ENCODE measurements around the gene RAPGEF4. TPM values are rescaled to one million over a fixed set of nuclear protein-coding genes. Genes with fewer than 3 reads are reported as not detected.

RAPGEF4 gene
- total RNA-seq, 2 experiments from 2014 or later: 0.21 TPM; not detected in 1

DNA sequence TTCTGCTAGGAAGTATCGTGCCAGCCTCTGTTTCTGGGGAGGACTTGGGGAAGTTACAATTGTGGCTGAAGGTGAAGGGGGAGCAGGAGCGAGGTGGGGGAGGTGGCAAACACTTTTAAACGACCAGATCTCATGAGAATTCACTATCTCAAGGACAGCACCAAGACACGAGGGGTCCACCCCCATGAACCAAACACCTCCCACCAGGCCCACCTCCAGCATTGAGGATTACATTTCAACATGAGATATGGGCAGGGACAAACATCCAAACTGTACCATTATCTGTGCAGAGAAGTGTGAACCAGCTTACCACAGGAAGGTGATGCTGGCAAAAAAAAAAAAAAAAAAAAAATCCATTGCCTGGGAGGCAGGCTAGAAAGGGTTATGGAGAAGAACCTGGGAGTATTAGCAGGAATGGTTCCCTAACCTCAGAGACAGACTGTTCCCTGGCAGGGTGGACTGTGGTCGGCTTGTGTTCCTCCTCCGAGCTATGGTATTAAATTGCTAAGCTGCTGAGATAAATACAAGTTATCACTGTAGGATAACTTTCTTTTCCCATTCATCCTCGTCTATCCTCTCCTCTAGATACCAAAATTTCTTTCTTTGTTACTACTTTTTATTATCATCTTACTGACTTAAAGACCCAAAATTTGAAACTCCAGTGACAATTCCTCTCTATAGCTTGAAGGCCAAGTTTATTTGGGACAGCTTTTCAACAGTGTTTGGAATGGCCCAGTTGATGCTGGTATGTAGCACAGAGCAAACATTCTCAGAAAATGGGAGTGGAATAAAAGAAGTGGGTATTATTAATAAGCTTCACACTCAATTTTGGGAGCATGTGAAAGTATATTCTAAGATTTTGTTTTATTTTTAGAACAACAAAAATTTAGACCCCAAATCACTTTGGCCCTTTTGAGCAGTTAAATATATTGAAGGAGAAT, 266.3 kb downstream of the RAPGEF4 start:
- Mint-ChIP-seq H3K4me3 (no peak overlapping the region), H3K9me3 (ENCODE audit: low read depth) (no peaks in the 10 kb centered on the region), H3K27ac (no peak overlapping the region), H3K27me3 (peaks cover 56% of the 10 kb centered on the region), H3K4me1 (no peaks in the 10 kb centered on the region), H3K36me3 (no peaks in the 10 kb centered on the region)
- DNase-seq (no peak), ATAC-seq (no peak)
- CTCF ChIA-PET: interaction anchor here (1.5 kb wide), 1 partner anchor 29 kb away, joined by 4 read pairs; no protein-coding TSS in a partner anchor

DNA sequence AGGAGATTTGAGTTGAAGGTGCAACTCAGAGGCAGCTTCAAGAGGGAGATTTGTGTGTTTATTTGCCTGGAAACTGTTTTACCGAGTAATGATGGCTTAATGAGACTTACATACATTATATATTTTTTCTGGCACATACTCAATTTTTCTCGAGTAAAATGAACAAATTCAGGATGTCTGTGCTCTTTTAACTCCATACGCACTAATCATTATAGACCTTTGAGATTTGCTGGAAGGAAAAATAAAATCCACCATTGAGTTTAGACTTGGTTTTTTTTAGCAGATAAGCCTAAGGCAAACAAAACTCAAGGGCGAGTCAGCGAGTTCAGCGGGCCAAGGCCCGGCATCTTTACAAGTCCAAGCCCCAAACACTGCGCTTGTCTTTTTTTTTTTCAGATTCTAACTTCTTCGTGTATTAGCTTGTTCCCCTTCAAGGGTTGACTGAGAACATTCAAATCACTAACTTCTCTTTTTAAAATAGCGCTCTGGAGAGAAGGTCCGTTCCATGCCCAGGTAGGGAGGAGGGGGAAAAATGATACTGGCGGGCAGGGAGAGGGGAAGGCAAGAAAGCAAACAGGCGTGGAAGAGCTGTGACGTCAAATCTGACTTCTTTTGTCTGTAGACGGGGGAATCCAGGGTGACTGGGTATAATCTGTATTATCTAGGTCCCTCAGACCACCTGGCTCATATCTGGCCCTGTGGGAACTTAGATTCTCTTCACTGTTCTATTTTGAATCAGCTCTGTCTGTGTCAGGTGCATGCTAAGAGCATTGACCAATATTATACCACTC, 267.3 kb downstream of the RAPGEF4 start:
- no peak overlapping the region for H3K27ac Mint-ChIP-seq
- DNase-seq (no peak), ATAC-seq (no peak)
- H3K4me3 Mint-ChIP-seq: no peak overlapping the region
- H3K4me1 Mint-ChIP-seq: no peaks in the 10 kb centered on the region
- CTCF ChIA-PET: interaction anchor here (0.9 to 1.5 kb wide), 2 partner anchors 24 to 28 kb away, joined by 3 to 4 read pairs; no protein-coding TSS in a partner anchor
- no peaks in the 10 kb centered on the region for H3K9me3 Mint-ChIP-seq (ENCODE audit: low read depth)
- H3K27me3 Mint-ChIP-seq: peaks cover 55% of the 10 kb centered on the region
- H3K36me3 Mint-ChIP-seq: no peaks in the 10 kb centered on the region

DNA sequence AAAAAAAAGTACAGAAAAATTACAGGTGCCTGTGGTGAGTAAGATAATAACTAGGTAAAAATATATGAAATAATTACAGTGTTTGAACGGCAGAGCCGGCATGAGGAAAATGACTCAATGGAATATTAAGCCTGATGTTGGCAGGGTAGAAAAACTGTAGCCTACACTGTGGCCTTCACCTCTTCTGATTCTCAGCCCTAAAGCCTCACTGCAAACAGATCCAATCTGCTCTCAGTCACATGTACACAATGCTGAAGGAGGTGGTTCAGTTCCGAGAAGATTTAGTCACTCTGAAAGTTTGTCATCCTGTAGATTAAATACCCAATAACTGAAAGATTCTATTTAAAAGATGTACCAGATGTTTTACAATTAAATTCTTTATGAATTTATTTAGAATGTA, 273.1 kb downstream of the RAPGEF4 start:
- Mint-ChIP-seq H3K27me3 (peaks cover 42% of the 10 kb centered on the region), H3K27ac (no peak overlapping the region), H3K36me3 (no peaks in the 10 kb centered on the region), H3K4me3 (no peak overlapping the region), H3K9me3 (ENCODE audit: low read depth) (no peaks in the 10 kb centered on the region), H3K4me1 (peaks cover 2% of the 10 kb centered on the region)
- DNase-seq: no peak
- ATAC-seq: no peak
- CTCF ChIA-PET: no interaction called here

DNA sequence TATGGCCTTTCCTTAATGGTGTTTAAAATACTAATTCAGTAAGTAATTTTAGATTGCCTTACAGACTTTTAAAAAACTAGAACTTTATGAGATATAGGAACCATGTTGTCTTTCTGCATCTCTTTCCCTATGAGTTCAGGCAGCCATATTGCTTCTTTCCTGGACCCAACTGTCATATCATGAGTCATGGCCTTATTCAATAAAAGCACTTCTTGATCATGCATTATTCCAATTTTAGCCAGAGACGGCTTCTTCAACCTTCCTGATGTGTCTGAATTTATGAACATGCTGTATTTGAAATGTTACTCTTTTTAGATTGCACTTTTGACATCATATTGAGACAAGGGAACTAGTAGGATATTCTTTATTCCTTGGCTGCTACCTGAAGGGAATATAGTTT, 274.6 kb downstream of the RAPGEF4 start:
- DNase-seq (no peak), ATAC-seq (no peak)
- CTCF ChIA-PET: no interaction called here
- no peak overlapping the region for H3K27ac Mint-ChIP-seq
- H3K4me1 Mint-ChIP-seq: peaks cover 2% of the 10 kb centered on the region
- H3K9me3 Mint-ChIP-seq (ENCODE audit: low read depth): no peaks in the 10 kb centered on the region
- H3K27me3 Mint-ChIP-seq: peaks cover 48% of the 10 kb centered on the region
- H3K4me3 Mint-ChIP-seq: no peak overlapping the region
- no peaks in the 10 kb centered on the region for H3K36me3 Mint-ChIP-seq

DNA sequence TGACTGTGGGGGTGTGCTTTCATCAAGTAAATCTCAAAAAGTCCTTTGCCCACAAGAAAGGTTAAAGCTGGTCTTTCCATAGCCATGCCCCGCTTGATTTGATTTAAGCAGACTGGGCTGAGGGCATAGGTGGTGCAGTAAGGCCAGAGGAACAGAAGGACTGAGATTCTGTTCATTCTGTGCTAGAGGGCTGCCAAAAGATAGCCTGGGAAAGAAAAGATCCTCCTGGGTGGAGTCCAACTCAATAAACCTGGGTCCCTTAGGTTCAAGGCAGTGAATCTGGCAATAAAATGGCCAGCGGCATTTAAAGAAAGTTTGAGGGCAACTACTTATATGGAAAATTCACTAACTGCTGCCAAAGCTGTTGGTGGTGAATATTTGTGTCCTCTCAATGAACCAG, 280.8 kb downstream of the RAPGEF4 start:
- CTCF ChIA-PET: interaction anchor here (2.5 kb wide), 1 partner anchor 11 kb away, joined by 11 read pairs; no protein-coding TSS in a partner anchor
- Mint-ChIP-seq H3K36me3 (no peaks in the 10 kb centered on the region), H3K27ac (no peak overlapping the region), H3K27me3 (peaks cover 29% of the 10 kb centered on the region), H3K9me3 (ENCODE audit: low read depth) (no peaks in the 10 kb centered on the region), H3K4me1 (no peaks in the 10 kb centered on the region), H3K4me3 (no peak overlapping the region)
- ATAC-seq (no peak), DNase-seq (no peak)

DNA sequence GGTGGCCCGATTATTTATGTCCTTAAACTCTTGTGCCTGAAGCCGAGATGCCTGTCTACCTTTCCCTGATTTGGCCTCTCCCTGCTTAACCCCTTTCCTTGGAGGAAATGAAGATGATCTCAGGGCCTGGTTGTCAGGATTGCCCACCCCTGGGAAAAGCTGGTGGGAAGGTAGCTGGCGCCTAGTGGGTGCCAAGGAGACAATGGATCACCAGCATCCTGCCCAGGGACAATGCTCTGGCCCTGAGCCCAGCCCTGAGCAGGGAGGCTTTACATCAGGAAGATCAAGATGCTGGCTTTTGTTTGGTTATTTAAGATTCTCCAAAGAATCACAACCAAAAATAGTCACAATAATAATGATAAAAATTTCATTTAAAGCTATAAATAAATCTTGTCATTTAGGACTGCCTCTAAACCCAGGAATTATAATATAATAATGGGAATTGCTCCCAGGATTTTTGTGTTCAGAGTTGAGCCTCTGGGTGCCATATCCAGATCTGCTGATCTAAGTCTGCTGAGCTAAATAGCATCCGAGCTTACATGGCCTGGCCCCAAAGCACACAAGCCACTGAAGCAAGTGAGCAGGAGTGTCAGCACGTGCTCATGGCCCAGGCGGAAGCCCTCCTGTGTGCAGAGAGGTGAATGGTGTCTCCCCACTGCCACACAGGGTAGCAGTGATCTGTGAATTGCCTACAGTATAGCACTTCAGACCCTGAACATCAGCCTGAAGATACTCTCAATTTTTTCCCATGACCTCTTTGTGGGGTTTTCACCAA, 282.2 kb downstream of the RAPGEF4 start:
- Mint-ChIP-seq H3K27ac (no peak overlapping the region), H3K4me1 (no peaks in the 10 kb centered on the region), H3K36me3 (no peaks in the 10 kb centered on the region), H3K9me3 (ENCODE audit: low read depth) (no peaks in the 10 kb centered on the region), H3K27me3 (peaks cover 25% of the 10 kb centered on the region), H3K4me3 (no peak overlapping the region)
- CTCF ChIA-PET: interaction anchor here (2.5 kb wide), 1 partner anchor 9 kb away, joined by 11 read pairs; no protein-coding TSS in a partner anchor
- no peak for ATAC-seq
- no peak for DNase-seq

DNA sequence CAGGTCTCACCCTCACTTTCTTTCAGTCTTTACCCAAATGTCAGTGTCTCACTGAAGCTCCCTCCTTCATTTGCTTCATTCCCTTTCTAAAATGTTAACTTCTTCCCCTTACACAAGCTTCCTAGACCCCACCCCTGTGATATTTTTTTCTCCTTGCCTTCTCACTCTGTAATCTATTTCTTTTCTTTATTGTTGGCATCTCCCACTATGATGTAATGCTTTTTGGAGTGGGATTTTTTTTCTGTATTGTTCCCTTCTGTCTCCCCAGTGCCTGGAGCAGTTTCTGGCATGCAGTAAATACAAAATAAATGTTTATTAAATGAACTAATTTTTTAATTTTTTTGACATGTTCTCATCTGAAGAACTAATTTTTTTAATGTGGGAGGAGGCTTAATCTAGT, 284.1 kb downstream of the RAPGEF4 start:
- Mint-ChIP-seq H3K36me3 (no peaks in the 10 kb centered on the region), H3K9me3 (ENCODE audit: low read depth) (no peaks in the 10 kb centered on the region), H3K27ac (no peak overlapping the region), H3K4me3 (no peak overlapping the region), H3K27me3 (peaks cover 22% of the 10 kb centered on the region), H3K4me1 (no peaks in the 10 kb centered on the region)
- ATAC-seq (no peak), DNase-seq (no peak)
- CTCF ChIA-PET: no interaction called here

DNA sequence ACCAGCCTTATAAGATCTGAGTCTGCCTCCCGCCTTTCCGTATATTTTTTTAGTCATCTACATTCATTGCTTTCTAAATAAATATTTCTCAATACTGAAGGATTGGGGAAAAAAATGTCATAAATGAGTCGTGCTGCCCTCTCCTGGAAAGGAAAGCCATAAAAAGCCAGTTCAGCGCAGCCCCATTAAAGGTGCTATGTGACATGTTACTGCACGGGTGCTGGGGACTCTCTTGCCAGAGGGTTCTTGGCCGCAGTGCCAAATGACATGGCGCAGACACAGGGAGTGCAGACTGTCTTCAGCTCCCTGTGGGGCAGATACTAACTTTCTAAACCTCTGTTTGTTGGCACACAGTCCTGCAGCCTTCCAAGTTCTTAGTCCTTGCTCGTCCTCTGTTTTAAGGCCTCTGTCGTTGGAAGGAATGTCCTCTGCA, 286.3 kb downstream of the RAPGEF4 start:
- CTCF ChIA-PET: interaction anchor here (2.0 kb wide), 1 partner anchor 189 kb away, joined by 7 read pairs; no protein-coding TSS in a partner anchor
- no peak for ATAC-seq
- DNase-seq: no peak
- no peaks in the 10 kb centered on the region for H3K4me1 Mint-ChIP-seq
- no peak overlapping the region for H3K4me3 Mint-ChIP-seq
- H3K9me3 Mint-ChIP-seq (ENCODE audit: low read depth): no peaks in the 10 kb centered on the region
- no peak overlapping the region for H3K27ac Mint-ChIP-seq
- H3K27me3 Mint-ChIP-seq: peaks cover 15% of the 10 kb centered on the region
- no peaks in the 10 kb centered on the region for H3K36me3 Mint-ChIP-seq

DNA sequence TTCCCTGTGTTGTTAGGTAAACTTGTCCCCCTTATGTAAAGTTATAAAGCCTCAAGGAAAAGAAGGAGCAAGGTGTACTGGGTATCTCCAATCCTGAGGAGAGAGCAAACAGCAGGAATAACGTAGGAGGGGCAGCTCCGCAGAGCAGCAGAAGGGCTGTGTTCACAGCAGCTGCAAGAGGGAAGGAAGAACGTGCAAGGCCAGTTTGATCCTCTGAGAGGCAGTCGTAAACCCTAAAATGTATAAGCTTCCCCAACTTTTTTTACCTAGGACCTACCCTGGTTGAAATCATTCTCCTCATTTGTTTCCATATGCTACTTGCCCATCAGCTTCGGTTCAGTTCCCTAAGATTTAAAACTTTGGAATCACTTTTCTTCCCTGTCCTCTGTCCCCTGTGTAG, 288.1 kb downstream of the RAPGEF4 start:
- Mint-ChIP-seq H3K4me1 (no peaks in the 10 kb centered on the region), H3K9me3 (ENCODE audit: low read depth) (no peaks in the 10 kb centered on the region), H3K36me3 (no peaks in the 10 kb centered on the region), H3K27ac (no peak overlapping the region), H3K27me3 (peaks cover 22% of the 10 kb centered on the region), H3K4me3 (no peak overlapping the region)
- ATAC-seq (no peak), DNase-seq (no peak)
- CTCF ChIA-PET: interaction anchor here (1.0 kb wide), 1 partner anchor 187 kb away, joined by 4 read pairs; no protein-coding TSS in a partner anchor

DNA sequence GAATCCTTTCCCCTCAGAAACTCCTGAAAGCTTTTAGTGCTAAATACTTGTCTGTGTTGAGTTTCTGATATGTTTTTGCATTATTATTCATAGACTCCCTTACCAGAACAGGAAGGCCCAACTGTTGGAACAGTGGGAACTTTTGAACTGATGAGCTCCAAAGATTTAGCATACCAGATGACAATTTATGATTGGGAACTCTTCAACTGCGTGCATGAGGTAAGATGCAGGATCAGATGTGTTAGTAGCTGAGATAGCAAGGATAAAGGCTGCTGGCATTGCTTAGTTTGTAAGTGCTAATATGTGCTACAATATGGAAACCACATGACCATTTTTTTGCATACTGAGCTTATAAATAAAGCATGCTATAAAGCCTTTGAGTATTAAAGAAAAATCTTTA, 290.8 kb downstream of the RAPGEF4 start:
- Mint-ChIP-seq H3K27me3 (peaks cover 38% of the 10 kb centered on the region), H3K27ac (no peak overlapping the region), H3K9me3 (ENCODE audit: low read depth) (no peaks in the 10 kb centered on the region), H3K4me1 (no peaks in the 10 kb centered on the region), H3K36me3 (no peaks in the 10 kb centered on the region), H3K4me3 (no peak overlapping the region)
- CTCF ChIA-PET: interaction anchor here (0.8 to 6.4 kb wide), 13 partner anchors 9 to 422 kb away, joined by 3 to 126 read pairs (median 4); no protein-coding TSS in a partner anchor
- DNase-seq (no peak), ATAC-seq (no peak)

DNA sequence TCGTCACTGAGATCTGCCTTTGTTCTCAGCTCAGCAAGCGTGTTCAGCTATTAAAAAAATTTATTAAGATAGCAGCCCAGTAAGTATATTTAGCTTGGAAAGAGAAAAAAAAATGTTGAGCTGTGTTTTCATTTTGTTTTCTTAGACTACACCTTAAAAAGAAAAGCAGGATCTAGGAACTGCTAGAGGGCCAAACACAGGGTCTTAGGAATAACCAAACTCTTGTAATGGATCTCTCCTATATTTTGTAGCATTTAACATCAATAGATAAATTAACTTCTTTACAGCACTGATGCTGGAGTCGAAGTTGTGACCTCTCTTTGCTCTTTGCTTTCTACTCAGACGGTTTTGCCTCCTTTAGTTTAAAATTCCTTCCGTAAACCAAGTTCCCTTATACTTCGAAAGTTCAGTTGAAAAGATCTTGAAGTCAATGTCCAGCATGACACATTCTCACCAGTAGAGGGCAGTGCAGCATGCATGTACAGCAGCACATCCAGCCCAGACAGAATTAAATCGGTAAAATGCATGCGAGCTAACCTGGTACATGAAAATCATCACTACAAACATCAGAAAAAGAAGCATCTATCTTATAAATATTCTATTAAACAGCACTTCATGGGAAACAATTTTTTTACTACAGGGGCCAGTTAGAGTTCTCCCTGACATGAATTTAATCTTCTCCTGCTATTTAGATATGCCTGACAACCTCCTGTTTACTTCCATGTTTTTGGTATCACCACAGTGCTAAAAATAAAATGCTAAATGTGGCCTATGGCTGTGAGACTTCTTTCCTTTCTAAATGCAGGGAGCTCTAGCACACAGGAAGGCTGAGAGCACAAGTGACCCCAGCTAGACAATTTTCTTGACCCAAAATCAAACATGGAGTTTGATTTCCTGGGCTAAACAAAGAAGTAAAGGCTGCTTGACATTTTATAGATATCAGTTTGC, 291.8 kb downstream of the RAPGEF4 start:
- CTCF ChIA-PET: interaction anchor here (0.6 to 6.4 kb wide), 22 partner anchors 10 to 1302 kb away, joined by 3 to 126 read pairs (median 4); no protein-coding TSS in a partner anchor
- DNase-seq (peak; percentile 82), ATAC-seq (peak; percentile 68)
- Mint-ChIP-seq H3K4me1 (no peaks in the 10 kb centered on the region), H3K9me3 (ENCODE audit: low read depth) (no peaks in the 10 kb centered on the region), H3K4me3 (no peak overlapping the region), H3K27ac (no peak overlapping the region), H3K36me3 (no peaks in the 10 kb centered on the region), H3K27me3 (peaks cover 45% of the 10 kb centered on the region)

DNA sequence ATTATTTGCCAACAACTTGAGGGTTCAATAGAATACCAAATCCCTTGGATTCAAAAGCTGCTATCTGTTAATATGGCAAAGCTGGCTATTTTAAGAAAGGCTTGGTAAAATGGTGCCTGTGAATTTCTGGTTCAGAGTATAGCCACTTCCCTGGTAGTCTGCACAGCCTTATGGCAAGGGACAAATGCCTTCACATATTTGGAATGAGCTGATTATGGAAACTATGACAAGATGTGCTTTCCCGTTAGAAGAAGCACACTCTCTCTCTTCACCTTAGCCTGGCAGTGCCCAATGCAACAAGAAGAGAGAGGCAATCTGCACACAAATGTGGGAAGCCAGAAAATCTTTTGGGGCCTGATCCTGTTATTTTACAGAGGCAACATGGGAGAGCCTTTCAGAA, 292.5 kb downstream of the RAPGEF4 start:
- ATAC-seq: no peak
- Mint-ChIP-seq H3K27ac (no peak overlapping the region), H3K4me3 (no peak overlapping the region), H3K36me3 (no peaks in the 10 kb centered on the region), H3K4me1 (no peaks in the 10 kb centered on the region), H3K27me3 (peaks cover 51% of the 10 kb centered on the region), H3K9me3 (ENCODE audit: low read depth) (no peaks in the 10 kb centered on the region)
- no peak for DNase-seq
- CTCF ChIA-PET: interaction anchor here (0.6 to 6.4 kb wide), 14 partner anchors 11 to 1302 kb away, joined by 3 to 126 read pairs (median 4); no protein-coding TSS in a partner anchor
